Measurements from ENCODE around the gene C11orf54. TPM values are rescaled to one million over a fixed set of nuclear protein-coding genes. Genes with fewer than 3 reads are reported as not detected.

C11orf54 gene
- total RNA-seq, 4 donors from 2014 or later: 17.9 to 22.2 (median 21.0) TPM

DNA sequence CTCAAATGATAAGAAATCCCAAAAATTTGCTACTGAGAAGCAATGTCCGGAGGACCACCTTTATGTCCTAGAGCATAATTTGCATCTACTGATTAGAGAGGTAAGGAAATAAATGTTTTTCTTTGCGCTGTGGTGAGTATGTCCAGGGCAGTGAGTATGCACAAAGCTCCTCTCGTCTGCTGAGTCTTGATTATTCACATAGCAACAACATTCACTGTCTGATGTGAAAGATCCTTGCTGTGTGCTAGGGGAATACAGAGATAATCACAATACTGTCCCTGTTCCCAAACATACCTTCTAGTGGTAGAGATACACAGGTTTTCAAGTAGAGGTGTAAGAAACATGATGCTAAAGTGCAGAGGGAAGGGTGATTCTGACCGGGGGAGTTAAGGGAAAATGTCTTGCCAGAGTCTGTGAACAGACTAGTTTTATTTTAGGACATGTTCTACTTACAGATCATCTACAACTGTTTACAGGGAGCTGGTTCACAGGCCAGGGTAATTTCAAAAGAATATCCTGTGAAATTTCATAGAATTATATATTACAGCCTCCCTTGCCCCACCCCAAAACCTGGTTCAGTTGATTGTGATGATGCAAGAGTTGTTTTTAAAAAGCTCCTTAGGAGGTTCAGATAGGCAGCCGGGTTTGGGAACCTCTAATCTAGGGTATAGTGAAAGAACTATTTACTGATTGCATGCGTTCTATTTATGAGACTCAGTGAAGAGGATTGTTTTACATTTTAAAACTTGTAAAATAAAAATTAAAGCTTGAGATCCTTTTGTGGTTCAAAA, 55.2 kb downstream of the C11orf54 start:
- Histone ChIP-seq H3K36me3 (peaks cover 9 to 100% (median 37%) of the 10 kb centered on the region in 3 donors), H3K4me1 (no peaks in the 10 kb centered on the region), H3K27ac (no peak overlapping the region), H3K27me3 (no peaks in the 10 kb centered on the region), H3K4me3 (no peak overlapping the region), H3K9me3 (no peaks in the 10 kb centered on the region)
- no peak for TF ChIP-seq POLR2A (IDR thresholded peaks at IDR 0.05)
- no peak for TF ChIP-seq CTCF (IDR thresholded peaks at IDR 0.05)
- intact Hi-C loops (cut with DNase I): no loop called here
- 86 to 96% methylated on average over 6 of the region's 6 CpGs for WGBS, 2 donors
- no peak for DNase-seq

DNA sequence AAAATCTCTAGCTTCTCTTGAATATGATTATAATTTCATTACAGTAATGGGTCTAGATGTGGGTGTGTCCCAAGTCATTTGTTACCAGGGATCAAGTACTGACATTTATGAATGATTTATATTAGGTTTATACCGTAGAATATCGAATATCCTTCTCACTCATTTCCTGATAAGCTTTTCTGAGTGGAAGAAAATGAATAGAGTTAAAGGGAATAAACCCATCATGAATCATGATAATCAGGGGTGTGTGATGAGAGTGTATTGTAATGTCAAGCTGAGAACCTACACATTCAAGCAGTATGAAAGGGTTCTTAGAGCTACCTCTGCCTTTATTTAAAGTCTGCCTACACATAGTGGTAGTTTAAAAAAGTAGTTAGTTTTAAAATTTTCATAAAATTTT, 59.9 kb downstream of the C11orf54 start:
- Histone ChIP-seq H3K27me3 (no peaks in the 10 kb centered on the region), H3K27ac (no peak overlapping the region), H3K36me3 (peaks cover 4 to 100% (median 11%) of the 10 kb centered on the region in 3 donors), H3K4me1 (no peaks in the 10 kb centered on the region), H3K9me3 (no peaks in the 10 kb centered on the region), H3K4me3 (no peak overlapping the region)
- intact Hi-C loops (cut with DNase I): no loop called here
- no peak for TF ChIP-seq POLR2A (IDR thresholded peaks at IDR 0.05)
- no peak for TF ChIP-seq CTCF (IDR thresholded peaks at IDR 0.05)
- no peak for DNase-seq
- WGBS, 2 donors: 21 to 35% methylated on average over 2 of the region's 2 CpGs

DNA sequence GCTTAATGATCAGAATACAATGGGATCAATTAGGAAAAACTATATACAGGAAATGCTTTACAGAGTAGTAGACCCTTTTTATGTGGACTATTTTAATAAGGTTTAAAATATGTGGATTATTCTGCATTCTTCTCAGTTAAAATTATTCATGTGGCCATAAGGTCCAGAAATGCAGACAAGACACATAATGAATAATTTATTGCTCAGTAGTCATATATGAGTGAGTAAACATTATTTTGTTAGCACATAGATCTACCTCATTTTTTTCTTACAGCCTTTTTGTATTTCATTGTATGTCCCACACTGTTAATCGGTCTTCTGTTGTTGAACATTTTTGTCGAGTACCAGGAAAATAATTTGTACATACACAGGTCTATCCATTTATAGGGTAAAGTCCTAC, 63.4 kb downstream of the C11orf54 start:
- no peak overlapping the region for H3K27ac ChIP-seq
- peaks cover 5 to 100% (median 20%) of the 10 kb centered on the region in 3 donors for H3K36me3 ChIP-seq
- TF ChIP-seq CTCF (IDR thresholded peaks at IDR 0.05) (no peak), POLR2A (IDR thresholded peaks at IDR 0.05) (no peak)
- 89 to 93% methylated on average over 2 of the region's 2 CpGs for WGBS, 2 donors
- no peaks in the 10 kb centered on the region for H3K4me1 ChIP-seq
- no peak for DNase-seq
- no peaks in the 10 kb centered on the region for H3K9me3 ChIP-seq
- no peak overlapping the region for H3K4me3 ChIP-seq
- H3K27me3 ChIP-seq: no peaks in the 10 kb centered on the region
- intact Hi-C loops (cut with DNase I): no loop called here

DNA sequence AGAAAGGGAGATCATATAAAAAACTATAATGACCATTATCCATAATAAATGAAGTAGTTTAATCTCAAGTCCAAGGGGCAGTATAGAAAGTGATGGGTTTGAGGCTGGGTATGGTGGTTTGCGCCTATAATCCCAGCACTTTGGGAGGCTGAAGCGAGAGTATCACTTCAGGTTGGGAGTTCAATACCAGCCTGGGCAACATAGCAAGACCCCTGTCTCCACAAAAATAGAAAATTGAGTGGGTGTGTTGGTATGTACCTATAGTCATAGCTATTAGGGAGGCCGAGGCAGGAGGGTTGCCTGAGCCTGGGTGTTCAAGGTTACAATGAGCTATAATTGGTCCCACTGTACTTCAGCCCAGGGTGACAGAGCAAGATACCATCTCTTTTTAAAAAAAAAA, 66.5 kb downstream of the C11orf54 start:
- intact Hi-C loops (cut with DNase I): no loop called here
- WGBS, 2 donors: 86 to 93% methylated on average over 3 of the region's 3 CpGs

More for the DNA sequence above, 66.5 kb downstream of the C11orf54 start:
- DNase-seq: no peak
- Histone ChIP-seq H3K27me3 (no peaks in the 10 kb centered on the region), H3K27ac (no peak overlapping the region), H3K9me3 (no peaks in the 10 kb centered on the region), H3K4me1 (no peaks in the 10 kb centered on the region), H3K36me3 (peaks cover 13 to 100% (median 41%) of the 10 kb centered on the region in 3 donors), H3K4me3 (no peak overlapping the region)
- TF ChIP-seq CTCF (IDR thresholded peaks at IDR 0.05): no peak
- no peak for TF ChIP-seq POLR2A (IDR thresholded peaks at IDR 0.05)

Data from esophagus squamous epithelium (tissue), 5 donors.